ENCODE measurements around the gene PTPRN2. TPM values are rescaled to one million over a fixed set of nuclear protein-coding genes. Genes with fewer than 3 reads are reported as not detected.

The PTPRN2 gene
- polyA plus RNA-seq, 1 experiment: 0.31 TPM

GRCh38 chr7:158399762-158400161 is 187.9 kb downstream of the PTPRN2 start:
- POLR2A ChIA-PET: no interaction called here
- TF ChIP-seq CTCF (IDR thresholded peaks at IDR 0.05; ENCODE audit: insufficient read depth, low read depth, low read length): no peak
- CTCF ChIA-PET: no interaction called here
- DNase-seq (ENCODE audit: low read depth): no peak
- Histone ChIP-seq H3K4me3 (ENCODE audit: low read depth, low read length) (no peak overlapping the region), H3K36me3 (ENCODE audit: control insufficient read depth, insufficient read depth, low read length) (no peaks in the 10 kb centered on the region), H3K27me3 (ENCODE audit: control insufficient read depth, insufficient read depth, low read length) (no peaks in the 10 kb centered on the region)

- no peaks in the 10 kb centered on the region for H3K27me3 ChIP-seq (ENCODE audit: control insufficient read depth, insufficient read depth, low read length)
- POLR2A ChIA-PET: no interaction called here
- no peak for DNase-seq (ENCODE audit: low read depth)
- H3K4me3 ChIP-seq (ENCODE audit: low read depth, low read length): no peak overlapping the region
- TF ChIP-seq CTCF (IDR thresholded peaks at IDR 0.05; ENCODE audit: insufficient read depth, low read depth, low read length): no peak
- CTCF ChIA-PET: no interaction called here
- no peaks in the 10 kb centered on the region for H3K36me3 ChIP-seq (ENCODE audit: control insufficient read depth, insufficient read depth, low read length)
Measured at GRCh38 chr7:158398750-158399149, 188.9 kb downstream of the PTPRN2 start.

DNA sequence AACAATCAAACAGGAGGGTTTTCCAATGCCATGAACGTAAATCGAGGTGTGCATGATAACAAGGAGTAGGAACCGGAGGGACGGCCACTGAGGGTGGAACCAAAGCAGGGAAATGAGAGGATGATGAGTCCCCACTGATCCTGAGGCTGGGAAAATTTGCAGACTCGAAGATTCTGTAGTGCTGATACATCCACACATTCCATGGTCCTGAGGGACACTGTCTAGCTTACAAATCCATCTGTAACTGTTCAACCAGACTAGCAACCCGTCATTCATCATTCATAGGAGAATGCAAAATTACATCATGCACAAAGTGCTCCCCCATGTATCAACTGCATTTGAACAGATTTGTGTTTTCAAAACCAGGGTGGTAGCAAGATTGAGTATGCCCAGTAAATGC is 189.7 kb downstream of the PTPRN2 start:
- no peak for DNase-seq (ENCODE audit: low read depth)
- ChIA-PET POLR2A (no interaction called here), CTCF (no interaction called here)
- TF ChIP-seq CTCF (IDR thresholded peaks at IDR 0.05; ENCODE audit: insufficient read depth, low read depth, low read length): no peak
- H3K27me3 ChIP-seq (ENCODE audit: control insufficient read depth, insufficient read depth, low read length): no peaks in the 10 kb centered on the region
- no peaks in the 10 kb centered on the region for H3K36me3 ChIP-seq (ENCODE audit: control insufficient read depth, insufficient read depth, low read length)
- H3K4me3 ChIP-seq (ENCODE audit: low read depth, low read length): no peak overlapping the region

DNA sequence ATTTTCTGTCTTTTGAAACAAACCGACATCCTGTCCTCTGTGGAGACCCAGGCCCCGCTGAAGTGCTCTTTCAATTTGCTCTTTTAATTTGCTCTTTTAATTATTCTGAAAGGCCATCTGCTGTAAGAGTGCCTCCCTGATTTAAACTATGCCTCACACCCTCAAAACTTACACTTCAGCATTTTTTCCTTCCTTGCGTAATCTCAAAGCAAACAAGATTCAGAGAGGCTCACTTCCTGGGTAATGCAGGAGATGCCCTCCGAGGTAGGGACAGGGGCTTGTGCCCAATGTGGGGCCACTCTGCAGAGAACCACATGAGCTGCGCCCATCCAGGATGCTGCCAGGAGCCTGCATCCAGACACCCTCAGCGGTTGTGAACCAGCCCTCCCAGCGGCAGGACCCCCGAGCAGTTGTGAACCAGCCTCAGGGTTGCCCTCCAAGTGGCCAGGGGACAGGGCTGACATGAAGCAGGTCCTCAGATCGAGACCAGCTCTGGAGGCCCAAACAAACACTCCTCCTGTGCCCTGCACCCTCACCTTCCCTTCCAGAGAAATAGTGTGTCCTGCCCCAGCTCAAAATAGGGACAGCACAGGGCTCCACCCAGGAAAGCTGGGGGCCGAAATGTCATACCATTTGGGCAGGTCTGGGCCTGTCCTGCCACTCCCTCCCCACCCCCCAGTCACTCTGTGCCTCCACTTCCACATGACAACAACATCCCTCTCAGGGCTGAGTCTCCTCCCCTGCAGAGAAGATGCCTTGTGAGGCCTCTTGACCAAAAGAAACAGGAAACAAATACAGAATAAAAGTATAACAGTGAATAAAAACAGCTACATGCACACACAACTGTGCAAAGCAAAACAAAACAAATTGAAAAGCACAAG is 190.4 kb downstream of the PTPRN2 start:
- TF ChIP-seq CTCF (IDR thresholded peaks at IDR 0.05; ENCODE audit: insufficient read depth, low read depth, low read length): no peak
- Histone ChIP-seq H3K4me3 (ENCODE audit: low read depth, low read length) (no peak overlapping the region), H3K27me3 (ENCODE audit: control insufficient read depth, insufficient read depth, low read length) (no peaks in the 10 kb centered on the region), H3K36me3 (ENCODE audit: control insufficient read depth, insufficient read depth, low read length) (no peaks in the 10 kb centered on the region)
- ChIA-PET POLR2A (no interaction called here), CTCF (no interaction called here)
- DNase-seq (ENCODE audit: low read depth): no peak

- no peaks in the 10 kb centered on the region for H3K36me3 ChIP-seq (ENCODE audit: control insufficient read depth, insufficient read depth, low read length)
Measured at GRCh38 chr7:158396301-158396905, 191.2 kb downstream of the PTPRN2 start.

More at GRCh38 chr7:158396301-158396905, 191.2 kb downstream of the PTPRN2 start:
- TF ChIP-seq CTCF (IDR thresholded peaks at IDR 0.05; ENCODE audit: insufficient read depth, low read depth, low read length): no peak
- no peak for DNase-seq (ENCODE audit: low read depth)
- ChIA-PET CTCF (no interaction called here), POLR2A (no interaction called here)
- Histone ChIP-seq H3K4me3 (ENCODE audit: low read depth, low read length) (no peak overlapping the region), H3K27me3 (ENCODE audit: control insufficient read depth, insufficient read depth, low read length) (no peaks in the 10 kb centered on the region)

Data from BJ (cell line).